ENCODE results near the gene BST2.

GRCh38 chr19:17370026-17370587, 35.3 kb downstream of the BST2 start:
- TF ChIP-seq CTCF (IDR thresholded peaks at IDR 0.05), result no peak
- no peak for TF ChIP-seq POLR2A (IDR thresholded peaks at IDR 0.05)

All from body of pancreas (tissue), 4 donors.